NCI-H2227 treated with DMSO at 0.1 percent for 48 hours (cell line): Measurements from ENCODE around the gene CLOCK.

Experiments used
- DNase-seq: peaks from one replicate; lab custom pipeline; 2025; lab: John Stamatoyannopoulos, UW

CLOCK gene

GRCh38 chr4:55416176-55416575 is 130.5 kb downstream of the CLOCK start:
- DNase-seq: no peak

- no peak for DNase-seq
Observed at GRCh38 chr4:55411621-55412020, 135.1 kb downstream of the CLOCK start.

GRCh38 chr4:55410431-55410830 is 136.3 kb downstream of the CLOCK start:
- DNase-seq: no peak

- DNase-seq: no peak
Observed at GRCh38 chr4:55409468-55410171, 137.1 kb downstream of the CLOCK start.

GRCh38 chr4:55407764-55408163 is 138.9 kb downstream of the CLOCK start:
- no peak for DNase-seq

GRCh38 chr4:55407119-55407518 is 139.6 kb downstream of the CLOCK start:
- DNase-seq: no peak

- no peak for DNase-seq
Observed at GRCh38 chr4:55406545-55406944, 140.2 kb downstream of the CLOCK start.

- DNase-seq: no peak
Observed at GRCh38 chr4:55405073-55405472, 141.6 kb downstream of the CLOCK start.

- DNase-seq: no peak
Observed at GRCh38 chr4:55399581-55399980, 147.1 kb downstream of the CLOCK start.

GRCh38 chr4:55398966-55399365 is 147.7 kb downstream of the CLOCK start:
- DNase-seq: no peak

- no peak for DNase-seq
Observed at GRCh38 chr4:55398461-55398860, 148.2 kb downstream of the CLOCK start.

- DNase-seq: no peak
Observed at GRCh38 chr4:55397520-55398321, 149.0 kb downstream of the CLOCK start.

GRCh38 chr4:55397126-55397436 is 149.6 kb downstream of the CLOCK start:
- no peak for DNase-seq

- no peak for DNase-seq
Observed at GRCh38 chr4:55396308-55397125, 150.2 kb downstream of the CLOCK start.

- DNase-seq: peak; percentile 54
Observed at GRCh38 chr4:55395529-55396307, 151.0 kb downstream of the CLOCK start, which contains the start of gene TMEM165. Gene TMEM165 (plus strand): TSS chr4:55395957. CDS start chr4:55396190, 233 bp downstream.

GRCh38 chr4:55395218-55395528 is 151.5 kb downstream of the CLOCK start:
- DNase-seq: peak; percentile 40

- no peak for DNase-seq
Observed at GRCh38 chr4:55393461-55394320, 153.0 kb downstream of the CLOCK start.

GRCh38 chr4:55386840-55387239 is 159.9 kb downstream of the CLOCK start:
- no peak for DNase-seq

GRCh38 chr4:55386073-55386472 is 160.6 kb downstream of the CLOCK start:
- DNase-seq: no peak

- no peak for DNase-seq
Observed at GRCh38 chr4:55385201-55385649, 161.5 kb downstream of the CLOCK start.

- DNase-seq: no peak
Observed at GRCh38 chr4:55382488-55383003, 164.2 kb downstream of the CLOCK start.
